Measurements from ENCODE around the gene JAK1. TPM values are rescaled to one million over a fixed set of nuclear protein-coding genes. Genes with fewer than 3 reads are reported as not detected.

JAK1 gene
- total and polyA plus RNA-seq, 9 of the 15 experiments (the other 6 are each of a cell fraction or from before 2014, with no cell fraction given) = 9.7 to 44.1 (median 42.5) TPM

GRCh38 chr1:64973061-64973647, 6.8 kb upstream of the JAK1 start (continued):
- peak; percentile 68 for TF ChIP-seq PCBP1 (IDR thresholded peaks at IDR 0.05; ENCODE audit: low read depth, low read length, poor library complexity, severe bottlenecking)
- no peak for TF ChIP-seq PTRF (tag; IDR thresholded peaks at IDR 0.05)
- no peak for TF ChIP-seq KLF13 (tag; IDR thresholded peaks at IDR 0.05; ENCODE audit: borderline replicate concordance, low read depth)
- no peak for TF ChIP-seq STAT6 (CRISPR knock-in tag; IDR thresholded peaks at IDR 0.05)
- no peak for TF ChIP-seq RBM15 (IDR thresholded peaks at IDR 0.05; ENCODE audit: insufficient read depth, low read length)
- no peak for TF ChIP-seq SP1 (CRISPR knock-in tag; IDR thresholded peaks at IDR 0.05)
- no peak for TF ChIP-seq SRSF9 (IDR thresholded peaks at IDR 0.05; ENCODE audit: borderline replicate concordance, low read depth, low read length)
- no peak for TF ChIP-seq PTBP1 (IDR thresholded peaks at IDR 0.05; ENCODE audit: low read depth, low read length)
- no peak for TF ChIP-seq ELK1 (CRISPR knock-in tag; IDR thresholded peaks at IDR 0.05)
- no peak for TF ChIP-seq ZBTB49 (CRISPR knock-in tag; IDR thresholded peaks at IDR 0.05; ENCODE audit: borderline replicate concordance)
- no peak for TF ChIP-seq SMARCB1 (IDR thresholded peaks at IDR 0.05; ENCODE audit: insufficient read length, low read depth)
- TF ChIP-seq PHB (CRISPR knock-in tag; IDR thresholded peaks at IDR 0.05) = no peak
- TF ChIP-seq ELF2 (CRISPR knock-in tag; IDR thresholded peaks at IDR 0.05) = no peak
- no peak for TF ChIP-seq CREB5 (CRISPR knock-in tag; IDR thresholded peaks at IDR 0.05)
- TF ChIP-seq MEIS2 (IDR thresholded peaks at IDR 0.05; ENCODE audit: partially characterized antibody) = no peak
- no peak for TF ChIP-seq CBX3 (IDR thresholded peaks at IDR 0.05; ENCODE audit: borderline replicate concordance in 1 of 2, low read length in 2 of 2)
- no peak for TF ChIP-seq DDX20 (tag; IDR thresholded peaks at IDR 0.05; ENCODE audit: low read depth)
- TF ChIP-seq MAX (CRISPR knock-in tag; IDR thresholded peaks at IDR 0.05) = no peak
- no peak for TF ChIP-seq GATAD2A (IDR thresholded peaks at IDR 0.05)

Data from K562 (cell line).